Stimulated activated naive CD8-positive, alpha-beta T cell treated with anti-CD3 and anti-CD28 coated beads, Interleukin-15, Interleukin-2, amounts not matched to agents 100 ng/mL and 50 ng/mL, for 24 hours (primary cell): Measurements from ENCODE around the gene USP15.
"Not testable (repeated sequence)": the region's sequence is repeated elsewhere in the genome, so short reads cannot be mapped to it uniquely, and the experiment has no call there.

ENCODE experiments used
- H3K27ac Mint-ChIP-seq: one replicate; pipeline ENCODE4 v1.8.0; 2021; ENCODE audit warnings: mild to moderate bottlenecking, mixed read lengths
- H3K27me3 Mint-ChIP-seq: one replicate; pipeline ENCODE4 v1.8.0; 2021; ENCODE audit warnings: mixed read lengths
- H3K36me3 Mint-ChIP-seq: one replicate; pipeline ENCODE4 v1.8.0; 2021; ENCODE audit warnings: low read depth, mixed read lengths
- H3K4me1 Mint-ChIP-seq: one replicate; pipeline ENCODE4 v1.8.0; 2021; ENCODE audit warnings: low read depth, mixed read lengths
- H3K4me3 Mint-ChIP-seq: one replicate; pipeline ENCODE4 v1.8.0; 2021; ENCODE audit warnings: mild to moderate bottlenecking, mixed read lengths
- H3K9me3 Mint-ChIP-seq: one replicate; pipeline ENCODE4 v1.8.0; 2021; ENCODE audit warnings: mixed read lengths

USP15 gene

DNA sequence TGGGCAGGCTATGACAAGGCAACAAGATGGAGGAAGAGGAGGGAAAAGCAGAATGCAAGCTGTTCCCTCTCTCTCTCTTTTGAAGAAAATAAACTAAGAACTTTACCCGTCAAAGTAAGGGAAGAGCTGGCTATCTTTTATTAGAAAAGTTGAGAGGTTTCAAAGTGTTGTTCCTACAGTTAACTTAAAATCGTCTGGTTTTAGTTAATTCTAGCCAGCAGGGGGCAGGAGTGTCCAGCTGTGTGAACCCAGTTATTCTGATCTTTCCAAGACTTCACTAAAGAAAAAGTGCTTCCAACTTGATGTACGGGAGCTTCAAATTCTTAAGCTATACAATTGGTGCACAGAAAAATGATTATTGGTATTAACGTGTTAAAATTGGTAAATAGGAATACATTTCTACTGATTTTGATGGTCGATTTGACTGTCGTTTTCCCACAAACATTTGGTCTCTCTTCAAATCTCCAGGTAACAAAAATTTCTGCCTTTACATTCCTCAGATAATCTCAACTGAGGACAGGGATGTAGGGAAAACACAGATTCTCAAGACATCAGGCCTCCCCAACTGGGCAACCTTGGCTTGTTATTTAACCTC lies 178.0 kb downstream of the USP15 start:
- peaks cover 4% of the 10 kb centered on the region for H3K36me3 Mint-ChIP-seq
- no peak overlapping the region for H3K4me3 Mint-ChIP-seq
- peaks cover 8% of the 10 kb centered on the region for H3K4me1 Mint-ChIP-seq
- no peak overlapping the region for H3K27ac Mint-ChIP-seq
- H3K27me3 Mint-ChIP-seq, result peaks cover 22% of the 10 kb centered on the region
- peaks cover 12% of the 10 kb centered on the region for H3K9me3 Mint-ChIP-seq

DNA sequence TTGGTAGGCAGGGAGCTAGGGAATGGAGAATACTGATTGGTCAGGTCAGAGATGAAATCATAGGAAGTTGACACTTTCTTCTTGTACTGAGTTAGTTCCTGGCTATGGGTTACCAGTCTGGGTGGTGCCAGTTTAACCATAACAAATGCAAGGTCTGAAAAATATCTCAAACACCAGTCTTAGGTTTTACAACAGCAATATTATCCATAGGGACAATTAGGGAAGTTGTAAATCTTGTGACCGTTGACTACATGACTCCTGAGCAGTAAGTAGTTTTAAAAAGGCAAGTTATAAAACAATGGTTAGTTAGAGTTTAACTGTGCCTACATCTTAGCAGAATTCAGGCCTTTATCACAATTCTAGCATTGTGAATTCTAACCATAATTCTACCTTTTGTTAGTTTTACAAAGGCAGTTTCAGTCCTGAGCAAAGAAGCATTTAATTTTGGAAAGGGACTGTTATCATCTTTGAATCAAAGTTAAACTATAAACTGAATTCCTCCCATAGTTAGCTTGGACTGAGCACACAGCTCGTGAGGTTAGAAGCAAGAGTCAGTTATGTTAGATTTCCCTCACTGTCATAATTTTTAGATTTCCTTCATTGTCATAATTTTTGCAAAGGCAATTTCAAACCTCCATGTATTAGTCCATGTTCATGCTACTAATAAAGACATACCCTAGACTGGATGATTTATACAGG lies 186.7 kb downstream of the USP15 start:
- no peak overlapping the region for H3K27ac Mint-ChIP-seq
- peaks cover 4% of the 10 kb centered on the region for H3K36me3 Mint-ChIP-seq
- H3K4me1 Mint-ChIP-seq, result no peaks in the 10 kb centered on the region
- H3K9me3 Mint-ChIP-seq, result peaks cover 19% of the 10 kb centered on the region
- no peaks in the 10 kb centered on the region for H3K27me3 Mint-ChIP-seq
- H3K4me3 Mint-ChIP-seq, result no peak overlapping the region

DNA sequence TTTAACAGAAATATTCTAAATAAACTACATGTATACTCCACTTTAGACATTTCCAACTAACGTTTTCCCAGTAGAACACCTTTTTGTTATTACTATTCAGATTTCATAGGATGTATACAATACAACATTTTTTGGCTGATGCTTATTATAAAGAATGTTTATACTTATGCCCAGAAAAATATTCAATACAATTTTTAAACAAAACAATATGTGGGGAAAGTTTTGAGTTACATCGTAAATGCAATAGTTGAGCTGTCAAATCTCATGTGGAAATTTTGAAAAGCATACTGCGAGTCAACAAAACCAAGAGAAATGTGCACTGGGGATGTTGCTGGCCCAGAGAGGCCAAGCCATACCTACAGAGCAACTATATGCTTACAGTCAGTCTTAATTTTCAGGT lies 188.2 kb downstream of the USP15 start:
- Mint-ChIP-seq H3K36me3 (no peaks in the 10 kb centered on the region), H3K27ac (no peak overlapping the region), H3K4me1 (no peaks in the 10 kb centered on the region), H3K4me3 (no peak overlapping the region), H3K27me3 (no peaks in the 10 kb centered on the region), H3K9me3 (peaks cover 9% of the 10 kb centered on the region)

DNA sequence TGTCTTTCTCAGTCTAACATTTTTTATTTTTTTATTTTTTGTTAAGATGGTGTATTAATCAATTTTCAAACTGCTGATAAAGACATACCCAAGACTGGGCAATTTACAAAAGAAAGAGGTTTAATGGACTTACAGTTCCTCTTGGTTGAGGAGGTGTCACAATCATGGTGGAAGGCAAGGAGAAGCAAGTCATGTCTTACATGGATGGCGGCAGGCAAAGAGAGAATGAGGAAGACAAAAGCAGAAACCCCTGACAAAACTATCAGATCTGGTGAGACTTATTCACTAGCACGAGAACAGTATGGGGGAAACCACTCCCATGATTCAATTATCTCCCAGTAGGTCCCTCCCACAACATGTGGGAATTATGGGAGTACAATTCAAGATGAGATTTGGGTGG lies 195.2 kb downstream of the USP15 start:
- H3K4me3 Mint-ChIP-seq, H3K27ac Mint-ChIP-seq, H3K4me1 Mint-ChIP-seq, H3K27me3 Mint-ChIP-seq, H3K36me3 Mint-ChIP-seq, H3K9me3 Mint-ChIP-seq: not testable (repeated sequence)

DNA sequence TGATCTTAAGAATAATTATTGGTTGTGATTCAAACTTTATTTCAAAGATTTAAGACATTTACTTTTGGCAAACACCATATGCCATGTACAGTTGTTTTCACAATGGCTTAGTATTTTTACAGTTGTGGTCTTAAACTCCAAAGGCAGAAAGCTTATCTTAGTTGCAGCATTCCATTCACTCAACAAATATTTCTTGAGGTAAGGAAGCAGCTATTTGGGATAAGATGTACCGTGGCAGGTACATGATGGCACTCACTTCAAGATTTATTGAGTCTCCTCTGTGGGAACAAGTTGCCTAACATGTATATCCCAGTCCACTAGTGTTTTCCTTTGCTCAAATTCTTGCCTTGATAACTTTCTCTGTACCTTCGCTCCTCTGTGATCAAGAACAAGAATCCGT lies 198.4 kb downstream of the USP15 start:
- peaks cover 16% of the 10 kb centered on the region for H3K9me3 Mint-ChIP-seq
- peaks cover 2% of the 10 kb centered on the region for H3K36me3 Mint-ChIP-seq
- no peaks in the 10 kb centered on the region for H3K4me1 Mint-ChIP-seq
- no peak overlapping the region for H3K27ac Mint-ChIP-seq
- peaks cover 8% of the 10 kb centered on the region for H3K27me3 Mint-ChIP-seq
- no peak overlapping the region for H3K4me3 Mint-ChIP-seq

DNA sequence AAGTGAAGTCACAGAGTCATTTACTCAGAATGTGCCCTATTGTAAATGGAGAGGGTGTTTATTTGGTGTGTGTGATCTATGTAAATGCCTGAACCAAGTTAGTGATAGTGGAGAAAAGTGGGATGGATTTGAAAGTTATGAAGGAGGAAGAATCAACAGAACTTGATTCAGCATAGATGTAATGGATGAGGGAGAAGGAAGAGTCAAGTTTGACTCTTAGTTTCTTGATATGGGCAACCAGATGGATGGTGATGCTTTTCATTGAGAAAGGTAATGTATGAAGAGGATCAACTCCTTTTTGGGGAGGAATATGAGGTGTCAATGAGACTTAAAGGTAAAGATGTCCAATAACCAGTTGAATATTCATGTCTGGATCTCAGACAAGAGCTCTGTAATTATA lies 199.8 kb downstream of the USP15 start:
- Mint-ChIP-seq H3K36me3 (peaks cover 4% of the 10 kb centered on the region), H3K4me1 (no peaks in the 10 kb centered on the region), H3K4me3 (no peak overlapping the region), H3K27ac (no peak overlapping the region), H3K9me3 (peaks cover 19% of the 10 kb centered on the region), H3K27me3 (peaks cover 5% of the 10 kb centered on the region)

DNA sequence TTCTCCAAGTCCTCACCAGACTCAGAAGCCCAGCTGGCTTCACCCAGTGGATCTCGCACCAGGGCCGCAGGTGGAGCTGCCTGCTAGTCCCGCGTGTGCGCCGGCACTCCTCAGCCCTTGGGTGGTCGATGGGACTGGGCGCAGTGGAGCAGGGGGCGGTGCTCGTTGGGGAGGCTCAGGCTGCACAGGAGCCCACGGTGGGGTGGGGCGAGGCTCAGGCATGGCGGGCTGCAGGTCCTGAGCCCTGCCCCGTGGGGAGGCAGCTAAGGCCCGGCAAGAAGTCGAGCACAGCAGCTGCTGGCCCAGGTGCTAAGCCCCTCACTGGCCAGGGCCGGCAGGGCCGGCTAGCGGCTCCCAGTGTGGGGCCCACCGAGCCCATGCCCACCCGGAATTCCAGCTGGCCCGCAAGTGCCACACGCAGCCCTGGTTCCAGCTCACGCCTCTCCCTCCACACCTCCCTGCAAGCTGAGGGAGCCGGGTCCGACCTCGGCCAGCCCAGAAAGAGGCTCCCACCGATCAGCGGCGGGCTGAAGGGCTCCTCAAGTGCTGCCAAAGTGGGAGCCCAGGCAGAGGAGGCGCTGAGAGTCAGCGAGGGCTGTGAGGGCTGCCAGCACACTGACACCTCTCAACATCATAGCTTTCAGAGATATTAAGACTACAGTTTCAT lies 201.1 kb downstream of the USP15 start:
- not testable (repeated sequence) for H3K4me3 Mint-ChIP-seq, H3K27ac Mint-ChIP-seq, H3K36me3 Mint-ChIP-seq, H3K27me3 Mint-ChIP-seq
- peaks cover 11% of the 10 kb centered on the region for H3K4me1 Mint-ChIP-seq
- H3K9me3 Mint-ChIP-seq, result peaks cover 19% of the 10 kb centered on the region

DNA sequence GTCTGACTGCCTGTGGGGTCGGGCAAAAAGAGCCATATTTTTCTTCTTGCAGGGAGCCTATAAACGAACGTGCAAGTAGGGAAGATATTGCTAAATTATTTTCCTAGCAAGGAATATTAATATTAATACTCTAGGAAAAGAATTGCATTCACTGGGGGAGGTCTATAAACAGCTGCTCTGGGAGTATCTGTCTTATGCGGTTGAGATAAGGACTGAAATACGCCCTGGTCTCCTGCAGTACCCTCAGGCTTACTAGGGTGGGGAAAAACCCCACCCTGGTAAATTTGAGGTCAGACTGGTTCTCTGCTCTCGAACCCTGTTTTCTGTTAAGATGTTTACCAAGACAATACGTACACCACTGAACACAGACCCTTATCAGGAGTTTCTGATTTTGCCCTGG lies 203.0 kb downstream of the USP15 start:
- not testable (repeated sequence) for H3K36me3 Mint-ChIP-seq, H3K27me3 Mint-ChIP-seq, H3K4me3 Mint-ChIP-seq, H3K27ac Mint-ChIP-seq
- Mint-ChIP-seq H3K4me1 (peaks cover 19% of the 10 kb centered on the region), H3K9me3 (peaks cover 19% of the 10 kb centered on the region)
